Measurements from ENCODE around the gene NCOA3. TPM values are rescaled to one million over a fixed set of nuclear protein-coding genes. Genes with fewer than 3 reads are reported as not detected.
A peak's percentile ranks its signal among the peaks of the same experiment; 100 is the strongest.

NCOA3 gene
- total RNA-seq, 1 experiment from 2014 or later: 23.3 TPM

- H3K18ac ChIP-seq (ENCODE audit: insufficient read length, low read depth, low read length): no peak overlapping the region
- no peak overlapping the region for H2BK15ac ChIP-seq (ENCODE audit: low read depth, low read length)
- no peak overlapping the region for H2AK5ac ChIP-seq (ENCODE audit: insufficient read length, low read length)
- H3K4me2 ChIP-seq (ENCODE audit: insufficient read depth, insufficient read length, low read length): no peak overlapping the region
- H3K4me1 ChIP-seq (ENCODE audit: insufficient read depth, low read length): no peaks in the 10 kb centered on the region; the same call in 1 of the 2 replicates
- no peak overlapping the region for H3K4ac ChIP-seq (ENCODE audit: low read depth, low read length)
- no peak overlapping the region for H3K23ac ChIP-seq (ENCODE audit: insufficient read length, low read depth, low read length)
- peaks cover 33 to 42% of the 10 kb centered on the region in 2 experiments for H3K4me1 Mint-ChIP-seq
- no peak overlapping the region for H4K8ac ChIP-seq (replicated peaks; ENCODE audit: insufficient read length, low read depth, low read length)
- H3K56ac ChIP-seq (ENCODE audit: insufficient read length, low read depth, low read length): no peak overlapping the region
- H4K5ac ChIP-seq (ENCODE audit: insufficient read length, low read depth, low read length): no peak overlapping the region
- peak overlapping the region in 1 of 3 experiments; percentile 58; a peak in 3 of 7 replicates for H3K27ac Mint-ChIP-seq
- peaks cover 9% of the 10 kb centered on the region; the same call in 1 of the 2 replicates for H3K79me2 ChIP-seq (ENCODE audit: insufficient read depth, low read length)
- H3K9ac ChIP-seq (ENCODE audit: extremely low read depth, insufficient read length, low read length): no peak overlapping the region
- no peaks in the 10 kb centered on the region for H4K20me1 ChIP-seq (ENCODE audit: control insufficient read depth, insufficient read depth, insufficient read length)
- H3K27me3 ChIP-seq (ENCODE audit: insufficient read depth, low read length): no peaks in the 10 kb centered on the region
- H4K91ac ChIP-seq (ENCODE audit: insufficient read length, low read depth, low read length): no peak overlapping the region
- no peaks in the 10 kb centered on the region for H3K27me3 Mint-ChIP-seq (ENCODE audit: low read depth)
- H3T11ph ChIP-seq (ENCODE audit: low read length): no peak overlapping the region
- H3K14ac ChIP-seq (ENCODE audit: insufficient read depth, low read length): no peak overlapping the region
- H3K9me3 Mint-ChIP-seq: no peaks in the 10 kb centered on the region
- no peak for TF ChIP-seq CTCF (conservative IDR thresholded peaks at IDR 0.05)
- no peak overlapping the region for H2BK120ac ChIP-seq (ENCODE audit: low read depth, low read length, poor library complexity, severe bottlenecking)
- no peak overlapping the region for H2AFZ ChIP-seq (ENCODE audit: low read length)
- no CpG with 5 or more reads among the region's 5 CpGs for WGBS (ENCODE audit: extremely low coverage, insufficient read length, low lambda C conversion rate)
- H3K9me3 ChIP-seq (ENCODE audit: control insufficient read depth, low read depth, low read length): no peaks in the 10 kb centered on the region
- H3K36me3 Mint-ChIP-seq (ENCODE audit: insufficient read depth in 1 of 3, low read depth in 3 of 3): peaks cover 0 to 4% (median 0%) of the 10 kb centered on the region in 3 experiments; a peak in 2 of 7 replicates
- no peaks in the 10 kb centered on the region for H3K23me2 ChIP-seq (ENCODE audit: insufficient read length, low read depth, low read length, poor library complexity, severe bottlenecking)
- no peak overlapping the region for H2BK5ac ChIP-seq (ENCODE audit: insufficient read length, low read length)
- H3K27ac ChIP-seq (ENCODE audit: insufficient read length, low read depth, low read length): no peak overlapping the region
- no peak overlapping the region for H2BK12ac ChIP-seq (ENCODE audit: insufficient read length, low read depth, low read length)
- peaks cover 13% of the 10 kb centered on the region for H3K79me1 ChIP-seq (ENCODE audit: insufficient read depth, low read depth, low read length, poor library complexity, severe bottlenecking)
- H2BK20ac ChIP-seq (ENCODE audit: low read depth, low read length, poor library complexity, severe bottlenecking): no peak overlapping the region
- H3K4me3 Mint-ChIP-seq: no peak overlapping the region
- no peak for DNase-seq
These were observed 39.0 kb downstream of the NCOA3 start for GRCh38 chr20:47540443-47541354.

Data from H9 (cell line).